SKM-1 (cell line): ENCODE measurements around the gene AGPAT3.

Experiments used
- DNase-seq: peaks from one replicate; lab custom pipeline; 2025; ENCODE audit not compliant: unreplicated experiment; lab: John Stamatoyannopoulos, UW

Gene AGPAT3

GRCh38 chr21:43861706-43862105, 3.3 kb upstream of the AGPAT3 start:
- DNase-seq: no peak

- no peak for DNase-seq
These were observed 586 bp upstream of the AGPAT3 start for GRCh38 chr21:43864313-43864961.

- no peak for DNase-seq
These were observed 677 bp downstream of the AGPAT3 start for GRCh38 chr21:43865540-43866259.

DNA sequence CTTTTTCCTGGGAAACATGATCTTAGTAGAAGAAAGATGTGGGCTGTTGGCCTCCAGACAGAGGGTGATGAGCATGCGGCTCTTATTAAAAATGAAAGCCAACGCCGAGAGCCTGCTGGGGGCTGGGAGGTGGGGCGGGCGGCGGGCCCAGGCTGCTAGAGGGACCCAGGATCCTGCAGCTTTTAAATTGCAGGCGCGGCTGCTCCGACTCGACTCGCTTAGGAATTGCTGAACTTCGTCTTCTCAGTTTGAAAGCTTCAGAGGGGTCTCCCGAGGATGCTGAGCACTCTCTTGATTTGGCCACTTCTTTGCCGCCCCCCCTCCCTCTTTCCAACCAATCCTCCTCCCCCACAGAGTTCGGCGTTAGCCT, 1.2 kb downstream of the AGPAT3 start:
- DNase-seq: no peak

DNA sequence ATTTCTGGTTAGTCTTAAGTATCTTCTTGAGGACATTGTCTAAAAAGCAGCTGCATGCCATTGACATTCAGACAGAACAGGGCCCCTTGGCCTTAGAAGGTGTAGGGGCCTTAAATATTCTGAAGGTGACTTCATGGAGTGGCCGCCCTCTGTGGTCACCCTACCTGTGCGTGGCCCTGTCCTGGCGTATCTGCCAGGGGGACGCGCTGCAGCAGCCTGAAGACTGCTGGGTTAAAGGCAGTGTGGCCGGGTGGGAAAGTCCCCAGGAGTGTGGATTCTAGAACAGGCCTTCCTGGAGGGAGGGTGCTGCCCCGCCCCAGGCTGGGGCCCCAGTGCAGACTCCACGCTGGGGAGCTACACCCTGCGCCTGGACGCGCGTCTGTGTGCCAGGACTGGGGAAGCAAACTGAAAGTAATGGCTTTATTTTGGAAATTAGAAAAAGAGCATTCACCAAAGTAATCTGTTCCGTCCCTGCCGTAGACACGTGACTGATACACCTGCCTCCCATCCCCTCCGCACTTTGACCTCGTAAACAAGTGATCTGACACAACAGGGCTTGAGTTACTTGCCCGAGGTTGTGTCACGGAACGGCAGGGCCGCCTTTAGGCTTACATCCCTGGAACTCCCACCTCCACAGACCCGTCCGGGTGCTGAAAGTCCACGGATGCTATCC, 1.8 kb downstream of the AGPAT3 start:
- DNase-seq: no peak

DNA sequence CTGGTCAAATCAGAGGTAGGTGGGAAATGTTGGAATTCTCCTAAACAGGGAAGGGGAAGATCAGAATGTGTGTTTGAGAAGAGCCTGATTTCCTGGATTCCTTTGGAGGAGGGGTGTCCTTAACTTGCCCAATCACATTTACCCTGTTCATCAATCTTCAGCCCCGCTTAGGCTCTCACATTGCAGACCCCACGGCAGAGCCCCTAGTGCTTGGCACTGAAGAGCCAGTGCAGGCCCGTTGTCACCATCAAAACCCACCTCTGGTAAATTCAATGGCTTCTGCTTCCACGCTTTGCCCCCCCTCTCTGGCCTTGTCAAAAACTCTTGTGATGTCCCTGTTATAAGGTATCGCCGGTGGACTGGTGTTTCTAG, 2.3 kb downstream of the AGPAT3 start:
- DNase-seq: no peak

GRCh38 chr21:43867948-43868347, 2.9 kb downstream of the AGPAT3 start:
- DNase-seq: no peak

DNA sequence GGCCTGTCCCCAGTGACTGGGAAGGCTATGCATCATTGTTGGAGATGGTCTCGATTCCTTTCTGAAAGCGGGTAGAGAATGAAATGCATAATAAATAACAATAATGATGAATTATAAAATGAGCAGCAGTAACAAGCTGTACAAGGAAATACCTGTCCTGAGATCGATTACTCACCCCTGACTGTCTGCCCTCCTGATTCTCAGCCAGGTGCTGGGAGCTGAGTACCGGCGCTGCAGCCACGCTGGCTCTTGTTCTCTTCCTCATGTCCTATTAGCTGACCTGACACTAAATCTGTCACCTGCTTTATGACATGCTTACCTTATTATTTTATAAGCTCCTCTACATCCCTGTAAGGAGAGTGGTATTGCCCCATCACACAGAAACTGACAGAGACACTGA, 3.4 kb downstream of the AGPAT3 start:
- no peak for DNase-seq

- DNase-seq: no peak
These were observed 4.7 kb downstream of the AGPAT3 start for GRCh38 chr21:43869486-43870325.

DNA sequence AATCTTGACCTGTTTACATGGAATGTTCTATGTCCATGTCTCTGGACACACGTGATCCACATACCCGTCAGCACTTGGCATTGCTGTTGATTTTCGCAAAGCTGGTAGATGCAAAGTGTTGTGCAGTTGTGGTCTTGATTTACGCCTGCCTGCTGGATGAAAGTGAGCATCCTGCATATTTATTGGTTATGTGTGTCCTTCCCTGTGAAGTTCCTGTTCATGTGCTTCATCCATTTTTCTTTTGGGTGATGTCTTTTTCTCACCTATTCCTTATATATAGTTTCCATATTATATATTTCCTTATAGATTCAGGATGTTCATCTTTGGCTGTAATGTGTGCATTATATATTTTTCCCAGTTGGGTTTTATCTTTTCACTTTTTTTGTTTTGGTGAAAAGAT, 6.5 kb downstream of the AGPAT3 start:
- no peak for DNase-seq

- no peak for DNase-seq
These were observed 7.6 kb downstream of the AGPAT3 start for GRCh38 chr21:43872531-43873197.

DNA sequence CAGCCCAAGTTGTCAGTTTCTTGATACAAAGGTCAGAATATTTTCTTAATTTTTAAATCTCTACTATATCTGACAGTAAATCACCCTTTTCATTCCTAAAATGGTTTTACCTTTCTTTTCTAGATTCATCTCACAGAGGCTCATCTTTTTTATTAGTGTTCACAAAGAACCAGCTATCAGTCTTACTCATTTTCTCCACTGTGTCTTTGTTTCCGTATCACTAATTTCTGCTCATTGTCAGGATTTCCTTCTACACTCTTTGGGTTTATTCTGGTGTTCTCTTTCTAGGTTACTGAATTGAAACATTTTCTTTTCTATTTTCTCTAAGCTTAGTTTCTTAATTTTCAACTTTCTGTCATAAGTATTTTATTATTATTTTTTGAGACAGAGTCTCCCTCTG, 8.7 kb downstream of the AGPAT3 start:
- DNase-seq: no peak

DNA sequence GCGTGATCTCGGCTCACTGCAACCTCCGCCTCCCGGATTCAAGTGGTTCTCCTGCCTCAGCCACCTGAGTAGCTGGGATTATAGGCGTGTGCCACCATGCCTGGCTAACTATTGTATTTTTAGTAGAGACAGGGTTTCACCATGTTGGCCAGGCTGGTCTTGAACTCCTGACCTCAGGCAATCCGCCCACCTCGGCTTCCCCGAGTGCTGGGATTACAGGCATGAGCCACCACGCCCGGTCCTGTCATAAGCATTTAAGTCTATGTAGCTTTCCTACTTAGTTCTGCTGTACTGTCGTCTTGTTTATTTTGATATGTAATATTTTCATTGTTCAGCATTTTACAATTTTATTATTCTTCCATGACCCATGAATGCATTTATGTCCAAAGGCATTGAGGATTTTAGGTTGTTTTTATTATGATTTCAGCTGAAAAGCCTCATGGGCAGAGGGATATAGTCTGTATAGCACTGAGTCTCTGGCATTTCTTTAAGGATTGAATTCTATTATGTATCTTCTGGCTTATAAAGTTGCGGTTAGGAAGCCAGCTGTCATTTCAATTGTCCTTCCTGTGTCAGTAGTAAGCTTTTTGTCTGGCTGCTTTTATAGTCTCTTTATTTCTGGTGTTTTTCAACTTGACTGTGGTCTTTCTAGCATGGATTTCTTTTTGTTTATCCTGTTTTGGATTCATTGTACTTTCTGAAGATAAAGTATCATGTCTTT, 9.2 kb downstream of the AGPAT3 start:
- no peak for DNase-seq

GRCh38 chr21:43876605-43877004, 11.6 kb downstream of the AGPAT3 start:
- DNase-seq: no peak

DNA sequence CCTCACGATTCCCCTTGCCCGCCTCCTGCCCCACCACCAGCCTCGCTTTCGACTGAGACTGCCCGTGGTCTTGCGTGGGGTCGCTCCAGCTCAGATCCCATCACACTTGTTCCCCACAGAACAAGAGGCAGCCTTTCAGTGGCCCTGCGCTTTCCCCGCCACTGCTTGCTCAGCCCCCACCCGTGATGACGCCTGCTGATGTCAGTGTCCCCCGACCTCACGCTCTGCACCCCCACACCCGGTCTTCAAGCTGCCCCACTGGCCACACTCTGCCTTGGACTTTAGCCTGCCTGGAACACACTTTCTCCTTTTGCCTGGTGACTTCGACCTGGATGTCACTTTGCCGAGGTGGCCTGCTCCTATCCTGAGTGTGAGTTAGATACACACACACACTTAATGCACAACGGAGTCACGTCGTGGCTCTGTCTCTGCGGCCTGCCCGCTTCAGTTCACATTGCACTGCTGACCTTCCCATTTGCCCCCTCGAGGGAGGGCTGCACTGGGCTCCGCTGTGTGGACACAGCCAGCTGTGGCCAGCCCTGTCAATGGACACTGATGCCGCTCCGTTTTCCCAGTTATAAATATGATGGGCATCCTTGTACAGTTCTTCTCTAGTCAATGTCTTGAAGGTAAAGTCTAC, 13.0 kb downstream of the AGPAT3 start:
- DNase-seq: no peak

- no peak for DNase-seq
These were observed 14.5 kb downstream of the AGPAT3 start for GRCh38 chr21:43879348-43880110.

DNA sequence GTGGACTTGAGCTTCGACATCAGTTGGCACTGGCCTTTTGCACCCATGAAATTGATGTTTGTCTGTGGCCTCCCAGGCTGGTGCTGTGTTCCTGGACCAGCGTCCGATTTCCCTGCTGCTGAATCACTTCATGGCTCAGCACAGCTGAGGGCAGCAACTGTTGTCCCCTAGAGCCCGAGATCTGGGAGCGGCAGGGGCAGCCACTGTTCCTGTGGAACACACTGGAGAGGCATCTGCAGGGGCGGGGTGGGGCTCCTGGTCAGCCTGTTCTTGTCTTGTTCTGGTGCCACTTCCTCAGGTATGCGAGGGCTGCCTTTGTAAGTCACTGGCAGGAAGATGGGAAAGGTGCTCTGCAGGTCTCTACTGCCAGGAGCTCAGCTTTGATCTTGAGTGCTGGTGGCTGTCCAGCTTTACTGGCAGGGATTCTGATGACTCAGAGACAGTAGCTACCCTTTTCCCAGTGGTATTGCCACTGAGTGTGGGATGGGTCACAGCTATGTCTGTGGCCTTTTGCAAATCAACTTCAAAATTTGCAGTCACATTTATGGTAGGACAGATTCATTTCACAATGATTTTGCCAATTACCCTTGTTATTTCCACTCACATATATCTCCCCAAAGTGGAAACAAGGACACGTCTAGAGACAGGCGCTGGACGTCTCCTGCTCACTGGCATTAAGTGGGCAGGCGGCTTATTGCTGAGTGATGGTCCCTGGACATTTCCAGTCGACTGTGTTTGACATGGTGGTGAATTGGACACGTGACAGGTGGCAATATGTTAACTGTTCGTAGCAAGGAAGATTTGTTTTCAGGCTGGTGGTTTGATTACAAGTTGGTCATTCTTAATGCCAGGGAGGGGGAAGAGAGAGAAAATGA, 15.3 kb downstream of the AGPAT3 start:
- DNase-seq: no peak

DNA sequence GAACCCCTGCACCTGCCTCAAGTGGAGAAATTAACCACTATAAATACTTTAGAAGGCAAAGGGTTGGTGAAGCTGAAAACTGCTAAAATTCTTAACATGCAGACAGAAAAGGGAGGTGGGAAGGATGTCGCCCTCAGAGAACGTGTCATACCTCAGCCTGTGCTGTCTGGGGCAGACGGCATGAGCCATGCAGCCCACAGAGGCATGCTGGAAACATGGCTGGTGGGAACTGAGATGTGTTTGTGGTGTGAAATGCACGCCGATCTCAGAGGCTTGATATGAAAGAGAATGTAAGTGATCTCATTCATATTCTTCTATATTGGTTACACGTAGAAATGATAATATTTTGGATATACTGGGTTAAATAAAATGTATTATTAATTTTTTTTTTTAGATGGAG, 16.3 kb downstream of the AGPAT3 start:
- DNase-seq: no peak
